Endothelial cell of hepatic sinusoid (primary cell): Measurements from ENCODE around the gene CNKSR3.

Experiments
- in situ Hi-C: cut with HindIII; loops from 2 replicates; pipeline ENCODE4 v1.10.0; 2017; ENCODE audit warnings: low sequenced_read_pairs

The CNKSR3 gene

GRCh38 chr6:154397491-154398195, 112.8 kb downstream of the CNKSR3 start:
- in situ Hi-C loops, result no loop called here

- in situ Hi-C loops, result no loop called here
Measured at GRCh38 chr6:154395878-154396277, 114.6 kb downstream of the CNKSR3 start.

- in situ Hi-C loops, result no loop called here
Measured at GRCh38 chr6:154395316-154395715, 115.2 kb downstream of the CNKSR3 start.

- in situ Hi-C loops, result no loop called here
Measured at GRCh38 chr6:154394571-154394970, 115.9 kb downstream of the CNKSR3 start.

GRCh38 chr6:154390034-154390433, 120.5 kb downstream of the CNKSR3 start:
- in situ Hi-C loops, result no loop called here

GRCh38 chr6:154388803-154389202, 121.7 kb downstream of the CNKSR3 start:
- in situ Hi-C loops, result no loop called here

DNA sequence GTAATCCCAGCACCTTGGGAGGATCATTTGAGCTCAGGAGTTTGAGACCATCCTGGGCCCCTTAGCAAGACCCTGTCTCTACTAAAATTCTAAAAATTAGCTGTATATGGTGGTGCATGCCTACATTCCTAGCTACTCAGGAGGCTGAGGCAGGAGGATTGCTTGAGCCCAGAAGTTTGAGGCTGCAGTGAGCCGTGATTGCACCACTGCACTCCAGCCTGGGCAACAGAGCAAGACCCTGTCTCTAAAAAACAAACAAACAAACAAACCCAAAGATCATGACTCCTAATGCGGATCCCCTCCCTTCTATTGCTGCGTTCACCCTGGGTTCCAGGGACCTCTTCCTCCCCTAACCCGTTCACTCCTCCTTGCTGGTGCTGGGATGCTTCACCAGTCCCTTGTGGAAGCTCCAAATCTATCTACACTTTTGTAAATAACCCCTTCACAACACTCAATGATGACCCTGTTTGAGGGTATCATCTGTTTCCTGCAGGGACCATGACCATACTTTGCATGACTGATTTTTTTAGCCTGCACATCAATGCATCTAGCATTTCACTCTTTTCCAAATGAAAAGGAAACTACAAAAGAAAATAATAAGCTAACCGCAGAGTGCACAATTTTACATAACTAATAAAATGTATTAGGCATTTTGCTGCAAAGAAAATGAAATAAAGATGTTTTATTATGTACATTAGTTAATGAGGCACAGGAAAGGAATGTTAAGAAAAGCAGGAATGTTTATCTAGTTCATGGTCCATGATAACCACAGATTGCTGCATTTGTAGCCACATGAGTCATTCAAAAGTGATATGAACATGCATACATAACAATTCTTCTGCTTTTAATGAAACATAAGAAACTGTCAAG, 123.4 kb downstream of the CNKSR3 start:
- in situ Hi-C loops, result no loop called here

GRCh38 chr6:154384191-154384590, 126.3 kb downstream of the CNKSR3 start:
- in situ Hi-C loops, result no loop called here

DNA sequence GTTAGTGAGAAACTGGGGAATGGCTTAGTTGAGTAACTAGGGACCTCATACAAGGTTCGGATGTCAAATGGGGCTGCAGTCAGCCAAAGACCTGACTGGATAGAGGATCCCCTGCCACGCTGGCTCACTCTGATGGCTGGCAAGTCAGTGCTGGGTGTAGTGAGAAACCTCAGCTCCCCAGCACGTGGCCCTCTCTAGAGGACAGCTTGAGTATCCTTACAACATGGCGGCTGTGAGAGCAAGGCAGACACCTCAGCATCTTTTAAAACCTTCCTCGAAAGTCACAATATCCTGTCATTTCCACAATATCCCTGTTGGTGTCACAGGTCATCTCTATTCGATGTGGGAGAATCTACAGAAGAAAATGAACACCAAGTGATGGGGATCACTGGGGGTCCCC, 127.2 kb downstream of the CNKSR3 start:
- in situ Hi-C loops, result no loop called here

DNA sequence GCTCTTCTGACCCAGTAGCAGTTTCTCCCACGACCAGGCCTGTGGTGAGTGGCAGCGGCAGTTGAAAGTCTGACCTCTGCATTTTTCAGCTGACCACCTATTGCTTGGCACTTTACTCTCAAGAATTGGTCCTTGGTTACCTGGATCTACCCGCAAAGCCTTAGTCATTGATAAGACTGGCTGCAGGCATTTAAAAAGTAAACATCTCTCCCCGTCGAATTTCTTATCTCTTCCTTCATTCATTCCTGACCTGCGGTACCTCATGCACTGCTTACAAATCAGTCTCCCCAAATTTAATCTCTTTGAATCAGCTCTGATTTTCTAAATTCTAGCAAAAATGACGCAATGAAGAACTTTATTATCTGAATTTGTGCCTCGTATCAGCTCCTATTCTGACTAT, 127.7 kb downstream of the CNKSR3 start:
- in situ Hi-C loops, result no loop called here

- in situ Hi-C loops, result no loop called here
Measured at GRCh38 chr6:154381548-154381947, 128.9 kb downstream of the CNKSR3 start.

- in situ Hi-C loops, result no loop called here
Measured at GRCh38 chr6:154380741-154381140, 129.7 kb downstream of the CNKSR3 start.

- in situ Hi-C loops, result no loop called here
Measured at GRCh38 chr6:154379585-154379984, 130.9 kb downstream of the CNKSR3 start.

DNA sequence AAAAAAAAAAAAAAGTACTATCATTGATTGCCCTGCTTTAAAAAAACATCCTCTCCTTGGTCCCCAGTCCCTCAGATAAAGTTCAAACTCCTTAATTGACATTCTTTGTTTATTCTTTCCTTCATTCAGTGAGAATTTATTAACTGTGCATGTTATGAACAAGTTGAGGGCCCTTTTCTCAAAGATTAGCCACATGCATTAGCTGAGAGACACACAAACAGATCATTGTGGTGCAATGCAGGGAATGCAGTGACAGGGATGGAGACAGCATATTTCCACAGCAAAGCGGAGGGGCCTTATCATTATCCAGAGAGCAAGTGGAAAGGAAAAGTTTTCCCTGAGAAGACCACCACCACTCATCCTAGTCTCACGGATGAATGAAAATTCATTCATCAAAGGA, 132.0 kb downstream of the CNKSR3 start:
- in situ Hi-C loops, result no loop called here

DNA sequence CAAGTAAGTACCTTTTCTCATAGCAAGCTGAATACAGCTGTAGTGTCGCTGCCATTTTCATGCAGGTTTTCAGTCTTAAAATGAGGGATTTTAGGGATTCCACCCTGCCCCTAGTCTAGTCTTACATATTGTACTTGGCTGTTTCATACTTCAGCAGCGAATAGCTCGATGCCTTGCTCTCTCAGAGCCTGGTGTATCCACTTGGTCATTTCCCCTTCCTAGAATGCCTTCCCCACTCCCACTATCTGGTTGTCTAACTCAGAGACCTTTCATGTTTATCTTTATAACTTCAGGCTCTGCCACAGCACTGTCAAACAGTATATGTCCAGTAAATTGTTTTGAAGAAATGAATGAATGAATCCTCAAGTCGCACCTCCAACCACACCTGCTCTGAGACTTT, 132.8 kb downstream of the CNKSR3 start:
- in situ Hi-C loops, result no loop called here

DNA sequence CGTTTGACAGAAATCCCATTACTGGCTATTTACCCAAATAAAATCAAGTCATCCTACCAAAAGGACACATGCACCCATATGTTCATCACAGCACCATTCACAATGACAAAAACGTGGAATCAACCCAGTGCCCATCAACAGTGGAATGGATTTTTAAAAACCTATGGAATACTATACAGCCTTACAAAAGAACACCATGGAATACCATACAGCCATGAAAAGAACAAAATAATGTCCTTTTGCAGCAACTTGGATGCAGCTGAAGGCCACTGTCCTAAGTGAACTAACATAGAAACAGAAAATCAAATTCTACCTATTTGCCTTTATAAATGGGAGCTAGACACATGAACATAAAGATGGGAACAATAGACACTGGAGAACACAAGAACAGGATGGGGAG, 136.5 kb downstream of the CNKSR3 start:
- in situ Hi-C loops, result no loop called here

GRCh38 chr6:154371281-154371680, 139.2 kb downstream of the CNKSR3 start:
- in situ Hi-C loops, result no loop called here

DNA sequence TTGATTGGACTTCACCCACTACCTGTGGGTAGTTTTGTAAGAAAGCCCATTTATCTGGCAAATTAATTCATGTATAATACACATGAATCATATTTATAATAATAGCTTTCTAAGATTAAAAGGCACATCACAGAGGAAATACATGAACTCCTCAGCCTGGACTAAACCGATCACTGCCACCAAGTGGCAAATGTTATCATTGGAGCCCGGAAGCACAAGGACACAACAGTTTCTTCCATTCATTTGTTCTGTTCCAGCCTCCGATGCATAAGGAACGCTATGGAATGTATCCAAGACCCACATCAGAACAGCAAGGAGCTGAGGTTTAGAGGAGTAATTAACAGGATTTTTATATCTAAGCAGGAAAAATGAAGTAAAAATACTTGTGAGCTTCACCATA, 139.9 kb downstream of the CNKSR3 start:
- in situ Hi-C loops, result no loop called here

GRCh38 chr6:154367839-154368695, 142.4 kb downstream of the CNKSR3 start:
- in situ Hi-C loops, result no loop called here

DNA sequence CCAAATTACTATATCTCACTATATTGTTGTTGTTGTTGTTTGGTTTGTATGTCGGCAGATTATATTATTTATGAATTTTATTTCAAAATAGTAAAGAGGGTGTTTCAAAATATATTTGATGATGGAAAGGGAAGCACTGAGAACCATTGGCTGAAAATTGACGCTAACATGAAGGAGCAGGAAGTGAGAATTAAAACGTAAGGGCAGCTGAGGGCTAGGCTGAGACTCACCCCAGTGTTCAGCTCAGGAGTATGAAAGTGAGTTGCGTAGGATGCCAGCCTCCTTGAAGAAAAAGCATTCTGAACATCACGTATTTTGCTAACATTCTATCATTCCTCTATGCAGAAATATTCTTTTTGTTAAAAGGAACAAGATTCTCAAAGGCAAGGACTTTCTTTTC, 143.1 kb downstream of the CNKSR3 start:
- in situ Hi-C loops, result no loop called here

GRCh38 chr6:154363821-154364220, 146.7 kb downstream of the CNKSR3 start:
- in situ Hi-C loops, result no loop called here
